Measurements from ENCODE around the gene WWOX.

DNA sequence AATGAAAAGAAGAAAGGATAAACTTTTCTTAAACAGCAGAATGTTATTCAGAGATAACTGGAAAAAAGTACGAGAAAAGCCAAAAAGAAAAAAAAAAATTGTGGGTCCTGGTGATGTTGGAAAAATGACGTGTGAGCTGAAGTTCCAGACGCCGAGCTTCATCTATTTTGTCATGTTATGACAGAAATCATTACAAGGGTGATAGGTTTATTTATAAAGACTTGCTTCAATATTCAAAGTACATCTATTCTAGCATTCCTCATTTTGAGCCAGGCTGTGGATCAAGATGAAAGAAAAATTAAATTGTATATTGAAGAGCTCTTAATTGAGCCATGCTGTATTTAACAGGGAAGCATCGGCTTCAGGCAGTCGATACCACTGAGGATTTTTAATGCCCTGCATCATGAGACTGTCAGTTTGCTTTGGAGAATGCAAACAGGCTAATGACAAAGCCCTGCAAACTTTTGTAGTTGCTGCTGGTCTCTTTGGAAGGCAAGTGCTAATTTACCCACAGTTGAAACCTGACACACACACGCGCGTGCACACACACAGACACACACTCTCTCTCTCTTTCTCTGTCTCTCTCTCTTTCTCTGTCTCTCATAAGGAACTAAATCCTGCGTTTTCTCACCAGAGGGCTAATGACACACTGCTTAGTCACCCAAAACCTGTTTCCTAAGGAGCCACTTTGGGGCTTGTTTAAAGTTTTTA is 110.7 kb downstream of the WWOX start:
- TF ChIP-seq, protein P1, sequence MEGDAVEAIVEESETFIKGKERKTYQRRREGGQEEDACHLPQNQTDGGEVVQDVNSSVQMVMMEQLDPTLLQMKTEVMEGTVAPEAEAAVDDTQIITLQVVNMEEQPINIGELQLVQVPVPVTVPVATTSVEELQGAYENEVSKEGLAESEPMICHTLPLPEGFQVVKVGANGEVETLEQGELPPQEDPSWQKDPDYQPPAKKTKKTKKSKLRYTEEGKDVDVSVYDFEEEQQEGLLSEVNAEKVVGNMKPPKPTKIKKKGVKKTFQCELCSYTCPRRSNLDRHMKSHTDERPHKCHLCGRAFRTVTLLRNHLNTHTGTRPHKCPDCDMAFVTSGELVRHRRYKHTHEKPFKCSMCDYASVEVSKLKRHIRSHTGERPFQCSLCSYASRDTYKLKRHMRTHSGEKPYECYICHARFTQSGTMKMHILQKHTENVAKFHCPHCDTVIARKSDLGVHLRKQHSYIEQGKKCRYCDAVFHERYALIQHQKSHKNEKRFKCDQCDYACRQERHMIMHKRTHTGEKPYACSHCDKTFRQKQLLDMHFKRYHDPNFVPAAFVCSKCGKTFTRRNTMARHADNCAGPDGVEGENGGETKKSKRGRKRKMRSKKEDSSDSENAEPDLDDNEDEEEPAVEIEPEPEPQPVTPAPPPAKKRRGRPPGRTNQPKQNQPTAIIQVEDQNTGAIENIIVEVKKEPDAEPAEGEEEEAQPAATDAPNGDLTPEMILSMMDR (IDR thresholded peaks at IDR 0.05) = no peak
- no peak for TF ChIP-seq POLR2A (IDR thresholded peaks at IDR 0.05)
